AG04450 (cell line): Measurements from ENCODE around the gene GSX1. TPM values are rescaled to one million over a fixed set of nuclear protein-coding genes. Genes with fewer than 3 reads are reported as not detected.
"Not testable (repeated sequence)": the region's sequence is repeated elsewhere in the genome, so short reads cannot be mapped to it uniquely, and the experiment has no call there.

ENCODE experiments used
- CTCF ChIA-PET: fragments of 300-600, 350-600 bp; formaldehyde crosslinking; extraction: SDS; loops from one replicate; lab custom pipeline; 2022; ENCODE audit warnings: antibody characterized with exemption, inconsistent platforms; lab: Charles Lee
- POLR2A ChIA-PET: fragments of 350-600 bp; formaldehyde crosslinking; extraction: SDS; loops from one replicate; lab custom pipeline; 2021; ENCODE audit warnings: antibody characterized with exemption, inconsistent platforms; lab: Yijun Ruan, JAX
- DNase-seq: peaks from one replicate; pipeline ENCODE4 v3.0.0-alpha.2; 2011; ENCODE audit warnings: low read depth, low spot score
- H3K27ac ChIP-seq: one replicate; pipeline ENCODE4 v1.5.1; 2012; ENCODE audit warnings: low read depth, low read length, control low read depth
- H3K27me3 ChIP-seq: one replicate; pipeline ENCODE4 v1.6.0; 2012; ENCODE audit warnings: low read length; ENCODE audit not compliant: control insufficient read depth, insufficient read depth
- H3K4me3 ChIP-seq: 2 replicates; pipeline ENCODE4 v1.5.1; 2011; ENCODE audit warnings: mild to moderate bottlenecking, low read depth, low read length, control low read depth
- H3K9me3 ChIP-seq: 2 replicates; pipeline ENCODE4 v1.5.1; 2012; ENCODE audit warnings: low read length; ENCODE audit not compliant: control insufficient read depth, insufficient read depth
- polyA minus RNA-seq: library from RNA; depleted of rRNA, polyadenylated mRNA; stranded (reverse); fragments of >200 nt; gene quantifications from 2 replicates; pipeline ENCODE4 v1.2.3, GENCODE V29; 2011; rRNA and poly(A)+ RNA removed
- polyA plus RNA-seq: library from polyadenylated mRNA; depleted of rRNA; stranded (reverse); fragments of >200 nt; gene quantifications from 2 replicates; pipeline ENCODE4 v1.2.3, GENCODE V29; 2011; rRNA removed
- TF ChIP-seq, protein P1 (sequence below): IDR thresholded peaks from 2 replicates; pipeline ENCODE4 v1.5.1; 2011; ENCODE audit warnings: low read depth, low read length, control low read depth, inconsistent platforms

GSX1 gene
- polyA plus RNA-seq, result not detected in 2 replicates
- polyA minus RNA-seq, result not detected in 2 replicates

- no peak within 1 kb of the TSS for H3K27ac ChIP-seq
- DNase-seq, result no peak
- H3K4me3 ChIP-seq, result no peak within 1 kb of the TSS
- ChIA-PET CTCF (interaction anchor here (0.6 kb wide), 1 partner anchor 162 kb away, joined by 4 read pairs; no protein-coding TSS in a partner anchor), POLR2A (no interaction called here)
- H3K27me3 ChIP-seq, result peaks cover 90% of the 10 kb centered on the region
- H3K9me3 ChIP-seq, result peaks cover 16% of the 10 kb centered on the region
- TF ChIP-seq, protein P1, sequence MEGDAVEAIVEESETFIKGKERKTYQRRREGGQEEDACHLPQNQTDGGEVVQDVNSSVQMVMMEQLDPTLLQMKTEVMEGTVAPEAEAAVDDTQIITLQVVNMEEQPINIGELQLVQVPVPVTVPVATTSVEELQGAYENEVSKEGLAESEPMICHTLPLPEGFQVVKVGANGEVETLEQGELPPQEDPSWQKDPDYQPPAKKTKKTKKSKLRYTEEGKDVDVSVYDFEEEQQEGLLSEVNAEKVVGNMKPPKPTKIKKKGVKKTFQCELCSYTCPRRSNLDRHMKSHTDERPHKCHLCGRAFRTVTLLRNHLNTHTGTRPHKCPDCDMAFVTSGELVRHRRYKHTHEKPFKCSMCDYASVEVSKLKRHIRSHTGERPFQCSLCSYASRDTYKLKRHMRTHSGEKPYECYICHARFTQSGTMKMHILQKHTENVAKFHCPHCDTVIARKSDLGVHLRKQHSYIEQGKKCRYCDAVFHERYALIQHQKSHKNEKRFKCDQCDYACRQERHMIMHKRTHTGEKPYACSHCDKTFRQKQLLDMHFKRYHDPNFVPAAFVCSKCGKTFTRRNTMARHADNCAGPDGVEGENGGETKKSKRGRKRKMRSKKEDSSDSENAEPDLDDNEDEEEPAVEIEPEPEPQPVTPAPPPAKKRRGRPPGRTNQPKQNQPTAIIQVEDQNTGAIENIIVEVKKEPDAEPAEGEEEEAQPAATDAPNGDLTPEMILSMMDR, result no peak
These were observed at the start of gene GSX1 for GRCh38 chr13:27792393-27793218. Gene GSX1, plus strand, starts transcription at chr13:27792483. Its CDS starts 208 bp downstream, at chr13:27792691.

GRCh38 chr13:27744801-27745200 is 47.5 kb upstream of the GSX1 start:
- ChIA-PET CTCF (no interaction called here), POLR2A (no interaction called here)
- no peaks in the 10 kb centered on the region for H3K9me3 ChIP-seq
- DNase-seq, result no peak
- no peak overlapping the region for H3K4me3 ChIP-seq
- H3K27ac ChIP-seq, result no peak overlapping the region
- no peaks in the 10 kb centered on the region for H3K27me3 ChIP-seq
- TF ChIP-seq, protein P1, result no peak

- ChIA-PET POLR2A (no interaction called here), CTCF (no interaction called here)
- no peak overlapping the region for H3K27ac ChIP-seq
- no peak overlapping the region for H3K4me3 ChIP-seq
- no peaks in the 10 kb centered on the region for H3K9me3 ChIP-seq
- no peaks in the 10 kb centered on the region for H3K27me3 ChIP-seq
- TF ChIP-seq, protein P1, result no peak
- DNase-seq, result no peak
These were observed 47.0 kb upstream of the GSX1 start for GRCh38 chr13:27745301-27745700.

GRCh38 chr13:27748143-27748542 is 44.1 kb upstream of the GSX1 start:
- H3K9me3 ChIP-seq, H3K27ac ChIP-seq, POLR2A ChIA-PET, H3K4me3 ChIP-seq, DNase-seq, H3K27me3 ChIP-seq, CTCF ChIA-PET: not testable (repeated sequence)

DNA sequence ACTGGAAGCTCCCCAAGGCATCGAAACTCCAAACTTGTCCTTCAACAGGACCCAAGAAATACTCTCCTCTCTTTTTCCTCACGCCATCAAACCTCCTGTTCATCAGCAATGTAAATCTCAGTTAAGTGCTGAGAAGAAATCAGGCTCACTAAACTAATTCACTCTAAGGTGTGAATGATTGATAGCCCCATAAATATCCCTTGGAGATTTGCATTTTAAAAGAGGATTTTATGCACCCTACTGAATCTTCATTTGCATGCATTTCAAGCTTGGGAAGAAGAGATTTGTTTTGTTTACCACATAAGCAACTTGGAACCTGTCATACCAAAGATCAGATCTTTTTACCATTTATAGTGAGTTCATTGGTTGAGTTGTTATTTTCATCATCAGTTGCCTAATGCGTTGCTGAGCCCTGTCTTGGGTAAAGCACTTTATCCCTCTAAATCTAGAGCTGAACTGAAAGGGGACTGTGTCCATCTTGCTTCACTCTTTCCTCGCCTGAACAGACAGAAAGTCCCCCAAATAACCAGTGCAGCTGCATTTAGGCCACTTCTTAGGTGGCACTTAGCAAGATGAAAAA is 40.2 kb upstream of the GSX1 start:
- ChIA-PET CTCF (interaction anchor here (0.6 kb wide), 1 partner anchor 74 kb away, joined by 3 read pairs; no protein-coding TSS in a partner anchor), POLR2A (no interaction called here)
- TF ChIP-seq, protein P1, result no peak
- Histone ChIP-seq H3K4me3 (no peak overlapping the region), H3K9me3 (no peaks in the 10 kb centered on the region), H3K27ac (no peak overlapping the region), H3K27me3 (no peaks in the 10 kb centered on the region)
- DNase-seq, result no peak
